T-helper 22 cell (primary cell): ENCODE results near the gene CLRN1.

Experiments used
- DNase-seq: peaks from one replicate; pipeline ENCODE4 v3.0.0-alpha.2; 2020; ENCODE audit warnings: low read depth

CLRN1 gene

GRCh38 chr3:150920236-150920635 is 52.3 kb downstream of the CLRN1 start:
- DNase-seq, result no peak

- no peak for DNase-seq
Measured at GRCh38 chr3:150917951-150918350, 54.6 kb downstream of the CLRN1 start.

- no peak for DNase-seq
Measured at GRCh38 chr3:150913133-150913922, 59.2 kb downstream of the CLRN1 start.

DNA sequence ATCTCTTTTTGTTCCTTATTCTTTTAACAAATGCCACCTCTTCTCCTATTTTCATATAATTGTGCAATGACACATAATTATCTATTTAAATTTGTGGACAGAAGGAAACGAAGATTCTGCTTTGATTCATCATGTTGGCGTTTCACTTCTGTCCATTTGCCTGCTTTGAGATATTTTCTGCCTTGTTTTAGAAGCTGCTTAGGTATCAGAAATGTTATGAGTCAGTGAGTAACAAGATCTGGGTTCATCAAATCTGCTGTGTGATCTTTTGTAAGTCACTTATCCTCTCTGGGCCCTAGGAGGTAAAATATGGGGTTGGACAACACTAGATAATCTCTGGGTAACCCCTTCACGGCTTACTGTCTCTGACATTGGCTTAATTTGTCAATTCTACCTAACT is 60.0 kb downstream of the CLRN1 start:
- DNase-seq, result no peak

DNA sequence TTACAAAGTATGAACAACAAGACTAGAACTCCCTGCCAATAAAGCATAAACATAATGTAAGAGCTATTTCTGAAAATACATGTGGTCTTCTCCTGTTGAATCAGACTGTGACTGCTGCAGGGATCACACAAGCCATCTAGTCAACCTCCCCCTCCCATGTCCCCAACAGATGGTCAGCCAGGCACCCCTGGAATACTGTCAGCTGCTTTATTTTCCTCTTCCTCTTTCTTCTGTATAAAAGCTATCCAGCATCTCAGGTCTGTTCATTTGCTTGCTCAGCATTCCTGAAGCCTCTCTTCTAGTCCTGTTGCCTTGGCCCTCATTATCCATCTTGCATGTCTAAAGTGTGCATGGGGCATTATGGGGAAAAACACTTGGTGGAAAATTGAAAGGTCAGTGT is 60.8 kb downstream of the CLRN1 start:
- DNase-seq, result no peak

DNA sequence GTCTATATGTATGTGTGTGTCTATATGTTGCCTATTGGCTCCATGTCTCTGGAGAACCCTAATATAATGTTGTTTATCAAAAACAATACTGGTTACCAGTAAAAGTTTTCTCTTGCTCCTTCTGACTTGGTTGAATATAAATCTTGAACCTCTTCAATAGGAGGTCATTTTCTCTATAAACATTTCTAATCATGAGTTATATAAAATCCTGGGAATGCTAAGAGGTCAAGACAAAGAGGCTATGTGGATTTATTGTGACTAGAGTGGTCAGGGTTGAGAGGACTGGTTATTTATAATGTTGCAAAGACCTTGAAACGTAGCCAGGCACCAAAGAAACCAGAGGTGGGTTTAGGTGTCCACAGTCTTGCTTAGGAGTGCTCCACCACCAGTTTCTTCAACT is 66.1 kb downstream of the CLRN1 start:
- DNase-seq, result no peak

DNA sequence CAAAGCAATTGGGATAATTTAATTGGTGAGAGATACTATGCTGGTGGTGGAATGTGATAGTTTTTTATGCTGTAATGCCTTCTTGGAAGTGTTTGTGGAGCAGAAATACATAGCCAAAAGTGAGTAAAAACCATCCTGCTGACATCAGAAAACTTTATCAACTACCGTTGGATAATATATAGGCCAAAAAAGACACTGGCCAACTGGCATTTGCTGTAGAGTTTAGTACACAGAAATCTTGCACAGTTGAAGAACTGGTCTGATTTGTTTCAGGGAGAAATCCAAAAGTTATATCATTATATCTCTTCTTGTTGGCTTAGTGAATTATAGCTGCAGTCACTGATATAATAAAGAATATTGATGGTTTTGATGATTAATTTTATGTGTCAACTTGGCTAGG is 66.8 kb downstream of the CLRN1 start:
- no peak for DNase-seq

- DNase-seq, result no peak
Measured at GRCh38 chr3:150905339-150905738, 67.2 kb downstream of the CLRN1 start, which contains the start of gene MINDY4B. MINDY4B (minus strand) TSS chr3:150905439; CDS start chr3:150905439, 0 bp downstream.

GRCh38 chr3:150902988-150903387 is 69.5 kb downstream of the CLRN1 start:
- no peak for DNase-seq

DNA sequence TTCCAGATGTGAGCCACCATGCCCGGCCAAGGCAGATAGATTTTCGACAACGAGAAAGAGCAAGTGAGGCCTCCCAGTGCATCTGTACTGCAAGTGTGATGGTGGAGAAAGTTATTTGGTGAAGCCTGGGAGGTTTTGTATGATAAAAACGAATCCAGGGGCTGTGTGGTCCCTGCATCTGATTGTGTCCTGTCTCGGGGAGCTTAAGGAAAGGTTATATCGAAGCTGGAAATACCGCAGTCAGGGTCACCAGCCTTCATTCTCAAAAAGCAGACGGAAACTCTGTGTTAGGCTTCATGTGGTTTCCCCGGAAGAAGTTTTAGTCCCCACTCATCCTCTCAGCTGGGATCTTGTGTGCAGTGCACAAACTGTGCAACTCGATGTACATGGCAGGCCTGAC is 70.7 kb downstream of the CLRN1 start:
- DNase-seq, result no peak

GRCh38 chr3:150899141-150899540 is 73.4 kb downstream of the CLRN1 start:
- DNase-seq, result no peak

DNA sequence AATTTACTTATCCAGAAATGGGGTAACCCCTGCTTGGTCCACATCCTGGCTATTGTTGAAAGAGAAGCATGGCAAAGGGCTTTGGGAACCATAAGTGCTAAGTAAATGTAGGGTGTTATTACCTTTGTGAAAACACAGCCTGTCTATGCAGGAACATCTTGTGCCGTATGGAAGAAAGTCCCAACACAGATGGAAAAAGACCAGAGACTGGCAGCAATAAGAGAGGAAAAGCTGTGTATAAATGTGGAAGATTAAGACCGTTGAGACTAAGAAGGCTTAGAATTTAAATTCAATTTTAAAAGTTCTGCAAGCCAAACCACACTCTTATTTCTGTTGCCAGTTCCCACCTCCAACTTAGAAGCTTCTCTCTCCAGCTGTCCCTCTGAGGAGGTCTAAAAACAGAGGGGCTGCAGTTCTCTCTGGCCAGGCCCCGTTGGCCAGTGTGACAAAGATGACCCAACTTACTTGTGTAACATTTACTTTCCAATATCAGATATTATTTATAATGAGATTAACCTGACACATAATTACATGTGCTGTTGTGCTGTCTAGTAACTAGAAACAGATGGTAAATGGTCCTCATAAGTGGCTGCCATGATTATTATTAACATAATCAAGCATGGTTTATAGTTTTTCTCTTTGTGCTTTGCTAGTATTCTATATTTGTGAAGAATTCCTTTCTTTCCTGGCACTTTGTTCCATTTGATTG is 74.3 kb downstream of the CLRN1 start:
- no peak for DNase-seq

DNA sequence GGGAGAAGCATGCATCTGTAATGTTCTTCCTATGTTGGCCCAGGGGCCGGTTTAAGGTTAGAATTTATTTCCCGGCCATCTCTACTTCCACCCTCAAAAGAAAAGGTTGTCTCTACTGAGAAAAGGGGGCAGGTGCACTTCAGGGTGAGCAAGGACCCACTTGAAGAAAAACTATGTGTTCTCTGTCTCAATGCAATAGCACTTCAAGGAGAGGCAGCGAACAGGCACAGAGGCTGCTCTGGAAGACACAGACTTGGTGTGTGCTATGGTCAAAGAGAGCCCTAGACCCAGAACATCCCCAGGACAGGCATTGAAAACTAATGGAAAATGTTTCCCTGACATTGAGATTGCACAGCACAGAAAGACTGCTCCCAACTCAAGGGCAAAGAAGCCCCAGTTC is 74.9 kb downstream of the CLRN1 start:
- no peak for DNase-seq

DNA sequence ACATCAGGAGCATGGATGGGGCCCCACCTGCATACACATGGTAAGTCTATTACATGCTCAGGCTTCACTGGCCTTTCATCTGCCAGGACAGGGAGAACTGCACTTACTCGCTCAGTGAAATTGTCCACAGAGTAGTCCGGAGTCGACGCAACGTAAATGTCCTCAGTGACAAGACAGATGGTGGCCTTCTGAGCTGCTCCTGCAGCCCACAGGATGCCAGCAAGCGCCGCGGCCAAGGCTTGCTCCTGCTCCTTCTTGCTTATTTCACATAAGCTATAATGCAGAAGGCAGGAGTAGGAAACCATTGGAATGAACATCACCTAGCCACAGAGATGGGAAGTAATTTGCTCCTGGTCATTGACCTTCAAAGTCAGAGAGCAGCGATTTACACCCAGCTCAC is 81.7 kb downstream of the CLRN1 start:
- DNase-seq, result no peak

DNA sequence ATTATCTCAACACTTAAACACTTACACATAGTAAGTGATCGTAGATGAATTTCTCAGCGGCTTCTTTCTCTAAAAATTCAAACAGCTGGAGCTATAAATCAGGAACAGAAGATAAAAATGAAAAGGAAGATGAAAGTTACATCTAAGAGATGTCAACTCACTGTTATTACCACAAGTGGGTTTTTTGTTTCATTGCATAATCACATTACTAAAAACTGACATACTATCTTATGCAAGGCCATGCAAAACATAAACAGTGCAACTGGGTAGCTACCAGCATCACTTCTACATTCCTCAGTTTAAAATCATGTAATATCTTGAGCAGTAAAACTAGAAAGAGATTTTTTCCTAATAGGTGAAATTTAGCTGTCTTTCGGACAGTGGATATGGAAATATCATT is 82.2 kb downstream of the CLRN1 start:
- no peak for DNase-seq

DNA sequence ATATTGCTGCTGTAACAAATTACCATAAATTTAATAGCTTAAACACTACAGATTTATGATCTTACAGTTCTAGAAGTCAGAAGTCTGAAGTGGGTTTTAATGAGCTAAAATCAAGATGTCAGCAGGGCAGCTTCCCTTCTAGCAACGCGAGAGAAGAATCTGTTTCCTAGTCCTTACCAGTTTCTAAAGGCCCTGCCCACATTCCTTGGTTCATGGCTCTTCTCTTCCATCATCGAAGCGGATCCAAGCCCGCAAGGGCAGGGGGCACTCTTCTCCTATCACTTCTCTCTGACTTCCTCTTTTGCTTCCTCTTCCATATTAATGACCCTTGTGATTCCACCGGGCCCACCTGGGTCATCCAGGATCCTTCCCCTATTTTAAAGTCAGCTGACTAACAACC is 83.4 kb downstream of the CLRN1 start:
- no peak for DNase-seq

GRCh38 chr3:150887031-150887430 is 85.5 kb downstream of the CLRN1 start:
- DNase-seq, result no peak

DNA sequence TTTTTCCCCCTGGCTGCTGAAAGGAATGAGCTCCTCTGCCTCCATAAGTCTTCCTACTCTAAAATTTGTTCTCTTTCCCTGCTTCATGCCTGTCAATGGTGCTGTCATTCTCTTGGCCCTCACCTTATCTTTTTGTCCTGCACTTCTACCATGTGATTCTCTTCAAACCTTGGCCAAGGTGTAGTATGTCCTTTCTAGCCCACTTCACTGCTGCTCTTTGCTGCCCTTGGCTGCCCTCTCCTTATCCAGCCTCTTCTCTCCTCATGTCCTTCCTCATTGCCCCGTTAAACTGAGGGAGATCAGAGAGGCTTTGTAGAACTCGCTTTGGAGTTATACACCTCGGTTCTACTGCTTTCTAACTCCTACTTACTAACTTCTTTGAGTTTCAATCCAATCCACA is 87.0 kb downstream of the CLRN1 start:
- DNase-seq, result no peak

- DNase-seq, result no peak
Measured at GRCh38 chr3:150878996-150879575, 93.4 kb downstream of the CLRN1 start.

GRCh38 chr3:150878290-150878689 is 94.2 kb downstream of the CLRN1 start:
- DNase-seq, result no peak

GRCh38 chr3:150877303-150877702 is 95.2 kb downstream of the CLRN1 start:
- DNase-seq, result no peak

GRCh38 chr3:150876611-150877265 is 95.8 kb downstream of the CLRN1 start:
- DNase-seq, result no peak
